GM12878 (cell line): ENCODE results near the gene DCDC1. TPM values are rescaled to one million over a fixed set of nuclear protein-coding genes. Genes with fewer than 3 reads are reported as not detected.

Source experiments
- ATAC-seq: fragments of 200-7000 bp; cut with Tn5 transposase; 3 replicates; pipeline ENCODE4 v1.9.1; 2020; ENCODE audit warnings: mild to moderate bottlenecking, moderate library complexity
- BruUV-seq: library from RNA; stranded (reverse); fragments of 400-500 nt; replicated peaks from 2 replicates; lab custom pipeline; 2021; lab: Mats Ljungman, UMichigan
- CTCF ChIA-PET: fragments of 300-600 bp; sonication (Branson Sonifier 250); formaldehyde crosslinking; extraction: SDS; loops from one replicate; lab custom pipeline; 2021; ENCODE audit warnings: inconsistent platforms; lab: Yijun Ruan, JAX
- POLR2A ChIA-PET: fragments of 350-600 bp; formaldehyde crosslinking; extraction: SDS; loops from one replicate; lab custom pipeline; 2021; ENCODE audit warnings: inconsistent platforms; lab: Charles Lee
- RAD21 ChIA-PET: fragments of 300-600 bp; sonication (Branson Sonifier 250); formaldehyde crosslinking; loops from one replicate; lab custom pipeline; 2023; ENCODE audit warnings: antibody characterized with exemption; ENCODE audit not compliant: unreplicated experiment; lab: Charles Lee
- SMC1A ChIA-PET: fragments of 300-600 bp; sonication (Branson Sonifier 250); formaldehyde crosslinking; loops from one replicate; lab custom pipeline; 2023; ENCODE audit not compliant: unreplicated experiment, uncharacterized antibody; lab: Charles Lee
- DNase-seq: peaks from one replicate; pipeline ENCODE4 v3.0.0-alpha.2; 2011; ENCODE audit warnings: low read depth, low spot score
- FAIRE-seq: peaks from 3 replicates; lab custom pipeline; 2011; peaks lifted over from hg19 to GRCh38; lab: Jason Lieb, UNC
- H2AFZ ChIP-seq: 2 replicates; pipeline ENCODE4 v1.6.0; 2011; ENCODE audit warnings: low read depth, low read length, control low read depth; ENCODE audit not compliant: control insufficient read depth
- H3K27ac ChIP-seq: 2 replicates; pipeline ENCODE4 v1.5.1; 2011; ENCODE audit warnings: control low read depth; ENCODE audit not compliant: control insufficient read depth, insufficient read depth
- H3K27me3 ChIP-seq, 2 experiments: replicated peaks in 1 of 2; 2 replicates each; pipeline versions ENCODE4 v1.6.0 to v1.6.1; 2011; ENCODE audit warnings: low read length in 1 of 2; ENCODE audit not compliant: control insufficient read depth in 2 of 2, insufficient read depth in 2 of 2
- H3K36me3 ChIP-seq, 2 experiments: 2 replicates each; pipeline ENCODE4 v1.5.1; 2011; ENCODE audit warnings: low read length in 1 of 2; ENCODE audit not compliant: control insufficient read depth in 2 of 2, insufficient read depth in 2 of 2
- H3K4me1 ChIP-seq: 2 replicates; pipeline ENCODE4 v1.6.1; 2011; ENCODE audit warnings: mild to moderate bottlenecking, low read length, moderate library complexity, mixed read lengths; ENCODE audit not compliant: control insufficient read depth, insufficient read depth
- H3K4me2 ChIP-seq: 2 replicates; pipeline ENCODE4 v1.6.0; 2011; ENCODE audit warnings: control low read depth; ENCODE audit not compliant: control insufficient read depth, insufficient read depth
- H3K4me3 ChIP-seq: fragments of 200-600 bp; sonication (generic); 2 replicates; pipeline ENCODE4 v1.5.1; 2016
- H3K79me2 ChIP-seq: 2 replicates; pipeline ENCODE4 v1.6.0; 2011; ENCODE audit warnings: low read length; ENCODE audit not compliant: control insufficient read depth, insufficient read depth
- H3K9ac ChIP-seq: 2 replicates; pipeline ENCODE4 v1.8.0; 2011; ENCODE audit warnings: low read length, control low read depth, mixed read lengths; ENCODE audit not compliant: control insufficient read depth, insufficient read depth
- H3K9me3 ChIP-seq: replicated peaks from 3 replicates; pipeline ENCODE4 v1.5.1; 2011; ENCODE audit warnings: mild to moderate bottlenecking, low read length; ENCODE audit not compliant: control insufficient read depth, insufficient read depth
- H4K20me1 ChIP-seq: 2 replicates; pipeline ENCODE4 v1.6.0; 2011; ENCODE audit not compliant: control insufficient read depth, insufficient read depth
- BCL11A ChIP-seq: IDR thresholded peaks from 2 replicates; pipeline ENCODE4 v1.6.1; 2011; ENCODE audit warnings: low read depth, low read length
- CBFB ChIP-seq: IDR thresholded peaks from 2 replicates; pipeline ENCODE4 v1.6.1; 2016; ENCODE audit warnings: antibody characterized with exemption, low read depth
- CBX5 ChIP-seq: sonication (generic); IDR thresholded peaks from 2 replicates; pipeline ENCODE4 v1.6.1; 2016; ENCODE audit warnings: low read depth, moderate library complexity, mild to moderate bottlenecking, inconsistent platforms
- GABPA ChIP-seq: IDR thresholded peaks from 2 replicates; pipeline ENCODE4 v1.6.1; 2014; ENCODE audit warnings: antibody characterized with exemption, low read depth, mild to moderate bottlenecking, inconsistent platforms
- HCFC1 ChIP-seq: fragments of 150-350 bp; IDR thresholded peaks from 2 replicates; pipeline ENCODE4 v1.6.1; 2014; ENCODE audit warnings: low read length
- HDGF ChIP-seq: fragments of 450-650 bp; IDR thresholded peaks from 2 replicates; pipeline ENCODE4 v1.6.1; 2016; ENCODE audit warnings: antibody characterized with exemption
- JUND ChIP-seq: IDR thresholded peaks from 2 replicates; pipeline ENCODE4 v1.6.1; 2012; ENCODE audit warnings: low read depth, mild to moderate bottlenecking, low read length, improper control_type of control experiment, moderate library complexity
- KDM1A ChIP-seq: fragments of 200-600 bp; sonication (generic); IDR thresholded peaks from 2 replicates; pipeline ENCODE4 v1.6.1; 2016; ENCODE audit warnings: borderline replicate concordance
- MYB ChIP-seq: fragments of 150-350 bp; IDR thresholded peaks from 2 replicates; pipeline ENCODE4 v1.6.1; 2014; ENCODE audit warnings: mild to moderate bottlenecking, low read depth, low read length, borderline replicate concordance
- PML ChIP-seq: IDR thresholded peaks from 2 replicates; pipeline ENCODE4 v1.6.1; 2012; ENCODE audit warnings: low read length, inconsistent platforms
- RB1 ChIP-seq: fragments of 450-650 bp; formaldehyde crosslinking; IDR thresholded peaks from 2 replicates; pipeline ENCODE4 v1.6.1; 2017; ENCODE audit warnings: mild to moderate bottlenecking, borderline replicate concordance
- SIN3A ChIP-seq: IDR thresholded peaks from 2 replicates; pipeline ENCODE4 v1.6.1; 2012; ENCODE audit warnings: low read depth, low read length, improper control_type of control experiment
- SPI1 ChIP-seq: IDR thresholded peaks from 2 replicates; pipeline ENCODE4 v1.6.1; 2011; ENCODE audit warnings: low read depth, mild to moderate bottlenecking, low read length, moderate library complexity, borderline replicate concordance; ENCODE audit not compliant: insufficient read depth
- STAT3 ChIP-seq: IDR thresholded peaks from 2 replicates; pipeline ENCODE4 v1.6.1; 2011; ENCODE audit warnings: low read depth, low read length, improper control_type of control experiment
- TCF3 ChIP-seq: IDR thresholded peaks from 2 replicates; pipeline ENCODE4 v1.6.1; 2012; ENCODE audit warnings: low read depth, mild to moderate bottlenecking, low read length, borderline replicate concordance; ENCODE audit not compliant: insufficient read depth
- WGBS: methylation state at CpG from one replicate; pipeline ENCODE4 v1.1.6; 2016; ENCODE audit warnings: low lambda C conversion rate; ENCODE audit not compliant: insufficient replicate concordance, insufficient coverage; ENCODE audit errors: missing lambda C conversion rate; 5-methylcytosine and 5-hydroxymethylcytosine counted together
- in situ Hi-C: fragments of 300-500 bp; cut with MboI; formaldehyde crosslinking; loops from 9 replicates; pipeline ENCODE4 v1.14.3; 2018; ENCODE audit warnings: mixed read lengths
- intact Hi-C: fragments of 100-400 bp; cut with micrococcal nuclease; formaldehyde crosslinking; loops from one replicate; pipeline ENCODE4 v1.14.2; 2022; ENCODE audit not compliant: unreplicated experiment
- polyA plus RNA-seq, 11 experiments: library from polyadenylated mRNA; depleted of rRNA in 4 of 11; unstranded in 6 of 11; stranded (reverse) in 5 of 11; fragments of >200 nt; fragmentation: Nextera tagmentation in 4 of 11; fragmentation: Illumina TruSeq in 1 of 11; extraction: Ambion mirVana in 4 of 11; extraction: Trizol in 1 of 11; gene quantifications; 1 replicate in 1 of 11; 2 replicates in 10 of 11; pipeline versions ENCODE4 v1.2.1 to v1.2.3, GENCODE V29; 2011 to 2016; ENCODE audit warnings: inconsistent platforms in 2 of 11, missing spikeins in 2 of 11, low read depth in 1 of 11
- total RNA-seq, 4 experiments: library from RNA; depleted of rRNA in 3 of 4; stranded (reverse); fragments of >200 nt in 3 of 4; fragmentation: Illumina TruSeq in 1 of 4; extraction: Trizol in 1 of 4; gene quantifications; 2 replicates each; pipeline versions ENCODE4 v1.2.1 to v1.2.3, GENCODE V29; 2013 to 2021
- TF ChIP-seq, protein P1 (sequence below): IDR thresholded peaks from 2 replicates; pipeline ENCODE4 v1.6.1; 2012; ENCODE audit warnings: low read depth, low read length, improper control_type of control experiment
- TF ChIP-seq, protein P2 (sequence below): IDR thresholded peaks from 2 replicates; pipeline ENCODE4 v1.6.1; 2011; ENCODE audit warnings: low read depth, mild to moderate bottlenecking, low read length, moderate library complexity, borderline replicate concordance; ENCODE audit errors: extremely low read depth
- TF ChIP-seq, protein P3 (sequence below): fragments of 450-650 bp; IDR thresholded peaks from 2 replicates; pipeline ENCODE4 v1.6.1; 2018; ENCODE audit warnings: borderline replicate concordance, mild to moderate bottlenecking; ENCODE audit not compliant: partially characterized antibody
- TF ChIP-seq, protein P4 (sequence below): fragments of 450-650 bp; formaldehyde crosslinking; IDR thresholded peaks from 2 replicates; pipeline ENCODE4 v1.5.0; 2022; ENCODE audit warnings: mild to moderate bottlenecking, missing genetic modification characterization

Gene DCDC1
- total and polyA plus RNA-seq, 10 of the 15 experiments (the other 5 are each of a cell fraction or from before 2014, with no cell fraction given): not detected

DNA sequence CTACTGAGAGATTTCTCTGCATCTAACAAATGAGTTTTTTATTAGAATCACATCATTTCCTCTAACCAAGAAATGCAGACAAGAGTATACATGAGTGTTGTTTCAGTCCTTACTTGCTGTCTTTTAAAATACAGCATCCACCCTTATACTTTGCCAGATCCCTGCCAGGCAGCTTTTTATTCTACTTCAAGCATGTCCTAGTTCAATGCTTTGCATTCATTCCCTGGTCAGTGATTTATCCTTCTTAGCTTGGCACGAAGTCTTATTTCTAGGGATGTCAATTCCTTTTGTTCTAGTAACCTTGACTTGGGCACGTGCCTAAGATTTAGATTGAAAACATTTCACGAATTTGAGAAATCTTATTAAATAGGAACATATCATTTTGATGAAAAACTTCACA is 476.2 kb downstream of the DCDC1 start:
- ATAC-seq: no peak
- Histone ChIP-seq H2AFZ (no peak overlapping the region), H3K36me3 (no peaks in the 10 kb centered on the region), H4K20me1 (no peaks in the 10 kb centered on the region), H3K4me3 (no peak overlapping the region), H3K79me2 (no peaks in the 10 kb centered on the region), H3K4me1 (no peaks in the 10 kb centered on the region), H3K4me2 (no peak overlapping the region), H3K27me3 (no peaks in the 10 kb centered on the region), H3K9ac (no peak overlapping the region), H3K27ac (no peak overlapping the region), H3K9me3 (no peaks in the 10 kb centered on the region)
- ChIA-PET RAD21 (no interaction called here), SMC1A (interaction anchor here (1.8 kb wide), 1 partner anchor 22 kb away, joined by 4 read pairs; no protein-coding TSS in a partner anchor), CTCF (no interaction called here), POLR2A (no interaction called here)
- 0% methylated on average over 3 of the region's 3 CpGs for WGBS
- TF ChIP-seq BCL11A (no peak), HDGF (no peak), PML (no peak), JUND (no peak), SIN3A (no peak), CBFB (no peak), RB1 (no peak), HCFC1 (no peak), MYB (no peak), STAT3 (no peak), GABPA (no peak), CBX5 (no peak), KDM1A (no peak), TCF3 (no peak), SPI1 (no peak)
- TF ChIP-seq, protein P1, sequence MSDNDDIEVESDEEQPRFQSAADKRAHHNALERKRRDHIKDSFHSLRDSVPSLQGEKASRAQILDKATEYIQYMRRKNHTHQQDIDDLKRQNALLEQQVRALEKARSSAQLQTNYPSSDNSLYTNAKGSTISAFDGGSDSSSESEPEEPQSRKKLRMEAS: no peak
- TF ChIP-seq, protein P2, sequence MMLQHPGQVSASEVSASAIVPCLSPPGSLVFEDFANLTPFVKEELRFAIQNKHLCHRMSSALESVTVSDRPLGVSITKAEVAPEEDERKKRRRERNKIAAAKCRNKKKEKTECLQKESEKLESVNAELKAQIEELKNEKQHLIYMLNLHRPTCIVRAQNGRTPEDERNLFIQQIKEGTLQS: no peak
- TF ChIP-seq, protein P3, sequence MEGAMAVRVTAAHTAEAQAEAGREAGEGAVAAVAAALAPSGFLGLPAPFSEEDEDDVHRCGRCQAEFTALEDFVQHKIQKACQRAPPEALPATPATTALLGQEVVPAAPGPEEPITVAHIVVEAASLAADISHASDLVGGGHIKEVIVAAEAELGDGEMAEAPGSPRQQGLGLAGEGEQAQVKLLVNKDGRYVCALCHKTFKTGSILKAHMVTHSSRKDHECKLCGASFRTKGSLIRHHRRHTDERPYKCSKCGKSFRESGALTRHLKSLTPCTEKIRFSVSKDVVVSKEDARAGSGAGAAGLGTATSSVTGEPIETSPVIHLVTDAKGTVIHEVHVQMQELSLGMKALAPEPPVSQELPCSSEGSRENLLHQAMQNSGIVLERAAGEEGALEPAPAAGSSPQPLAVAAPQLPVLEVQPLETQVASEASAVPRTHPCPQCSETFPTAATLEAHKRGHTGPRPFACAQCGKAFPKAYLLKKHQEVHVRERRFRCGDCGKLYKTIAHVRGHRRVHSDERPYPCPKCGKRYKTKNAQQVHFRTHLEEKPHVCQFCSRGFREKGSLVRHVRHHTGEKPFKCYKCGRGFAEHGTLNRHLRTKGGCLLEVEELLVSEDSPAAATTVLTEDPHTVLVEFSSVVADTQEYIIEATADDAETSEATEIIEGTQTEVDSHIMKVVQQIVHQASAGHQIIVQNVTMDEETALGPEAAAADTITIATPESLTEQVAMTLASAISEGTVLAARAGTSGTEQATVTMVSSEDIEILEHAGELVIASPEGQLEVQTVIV: no peak
- TF ChIP-seq, protein P4, sequence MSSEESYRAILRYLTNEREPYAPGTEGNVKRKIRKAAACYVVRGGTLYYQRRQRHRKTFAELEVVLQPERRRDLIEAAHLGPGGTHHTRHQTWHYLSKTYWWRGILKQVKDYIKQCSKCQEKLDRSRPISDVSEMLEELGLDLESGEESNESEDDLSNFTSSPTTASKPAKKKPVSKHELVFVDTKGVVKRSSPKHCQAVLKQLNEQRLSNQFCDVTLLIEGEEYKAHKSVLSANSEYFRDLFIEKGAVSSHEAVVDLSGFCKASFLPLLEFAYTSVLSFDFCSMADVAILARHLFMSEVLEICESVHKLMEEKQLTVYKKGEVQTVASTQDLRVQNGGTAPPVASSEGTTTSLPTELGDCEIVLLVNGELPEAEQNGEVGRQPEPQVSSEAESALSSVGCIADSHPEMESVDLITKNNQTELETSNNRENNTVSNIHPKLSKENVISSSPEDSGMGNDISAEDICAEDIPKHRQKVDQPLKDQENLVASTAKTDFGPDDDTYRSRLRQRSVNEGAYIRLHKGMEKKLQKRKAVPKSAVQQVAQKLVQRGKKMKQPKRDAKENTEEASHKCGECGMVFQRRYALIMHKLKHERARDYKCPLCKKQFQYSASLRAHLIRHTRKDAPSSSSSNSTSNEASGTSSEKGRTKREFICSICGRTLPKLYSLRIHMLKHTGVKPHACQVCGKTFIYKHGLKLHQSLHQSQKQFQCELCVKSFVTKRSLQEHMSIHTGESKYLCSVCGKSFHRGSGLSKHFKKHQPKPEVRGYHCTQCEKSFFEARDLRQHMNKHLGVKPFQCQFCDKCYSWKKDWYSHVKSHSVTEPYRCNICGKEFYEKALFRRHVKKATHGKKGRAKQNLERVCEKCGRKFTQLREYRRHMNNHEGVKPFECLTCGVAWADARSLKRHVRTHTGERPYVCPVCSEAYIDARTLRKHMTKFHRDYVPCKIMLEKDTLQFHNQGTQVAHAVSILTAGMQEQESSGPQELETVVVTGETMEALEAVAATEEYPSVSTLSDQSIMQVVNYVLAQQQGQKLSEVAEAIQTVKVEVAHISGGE (CRISPR knock-in tag): no peak
- DNase-seq: no peak
- no peak for FAIRE-seq
- intact Hi-C loops (no loop called here), in situ Hi-C loops (no loop called here)
- no TSS peak for BruUV-seq
